Measurements from ENCODE around the gene USP3. TPM values are rescaled to one million over a fixed set of nuclear protein-coding genes. Genes with fewer than 3 reads are reported as not detected.
A peak's percentile ranks its signal among the peaks of the same experiment; 100 is the strongest.
"Not testable (repeated sequence)": the region's sequence is repeated elsewhere in the genome, so short reads cannot be mapped to it uniquely, and the experiment has no call there.

USP3 gene
- polyA plus RNA-seq, 1 of the 3 experiments (the other 2 are of a cell fraction): 9.3 TPM

GRCh38 chr15:63532307-63532744, 27.9 kb downstream of the USP3 start:
- WGBS (ENCODE audit: low lambda C conversion rate): 46% methylated on average over 5 of the region's 5 CpGs
- H3K4me2 ChIP-seq: no peak overlapping the region
- 0 out of 2 replicates have a peak, but pooled peaks have one; percentile 14 for TF ChIP-seq YY1 (IDR thresholded peaks at IDR 0.05; ENCODE audit: low read depth)
- TF ChIP-seq, protein P1, sequence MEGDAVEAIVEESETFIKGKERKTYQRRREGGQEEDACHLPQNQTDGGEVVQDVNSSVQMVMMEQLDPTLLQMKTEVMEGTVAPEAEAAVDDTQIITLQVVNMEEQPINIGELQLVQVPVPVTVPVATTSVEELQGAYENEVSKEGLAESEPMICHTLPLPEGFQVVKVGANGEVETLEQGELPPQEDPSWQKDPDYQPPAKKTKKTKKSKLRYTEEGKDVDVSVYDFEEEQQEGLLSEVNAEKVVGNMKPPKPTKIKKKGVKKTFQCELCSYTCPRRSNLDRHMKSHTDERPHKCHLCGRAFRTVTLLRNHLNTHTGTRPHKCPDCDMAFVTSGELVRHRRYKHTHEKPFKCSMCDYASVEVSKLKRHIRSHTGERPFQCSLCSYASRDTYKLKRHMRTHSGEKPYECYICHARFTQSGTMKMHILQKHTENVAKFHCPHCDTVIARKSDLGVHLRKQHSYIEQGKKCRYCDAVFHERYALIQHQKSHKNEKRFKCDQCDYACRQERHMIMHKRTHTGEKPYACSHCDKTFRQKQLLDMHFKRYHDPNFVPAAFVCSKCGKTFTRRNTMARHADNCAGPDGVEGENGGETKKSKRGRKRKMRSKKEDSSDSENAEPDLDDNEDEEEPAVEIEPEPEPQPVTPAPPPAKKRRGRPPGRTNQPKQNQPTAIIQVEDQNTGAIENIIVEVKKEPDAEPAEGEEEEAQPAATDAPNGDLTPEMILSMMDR (IDR thresholded peaks at IDR 0.05): no peak
- H3K9me2 ChIP-seq: no peaks in the 10 kb centered on the region
- no peaks in the 10 kb centered on the region for H3K4me1 ChIP-seq (ENCODE audit: control insufficient read depth in 1 of 2, insufficient read depth in 2 of 2, low read depth in 1 of 2, low read length in 1 of 2)
- no peak overlapping the region for H3K9ac ChIP-seq
- no peak overlapping the region for H3K27ac ChIP-seq (ENCODE audit: low read depth in 2 of 2, low read length in 1 of 2)
- H3K79me2 ChIP-seq (ENCODE audit: insufficient read depth): peaks cover 81% of the 10 kb centered on the region
- ChIA-PET POLR2A (no interaction called here), CTCF (interaction anchor here (0.6 to 4.0 kb wide), 3 partner anchors 10 to 109 kb away, joined by 3 to 20 read pairs (median 3); no protein-coding TSS in a partner anchor)
- H3K36me3 ChIP-seq (replicated peaks in 1 of 2; ENCODE audit: control insufficient read depth in 1 of 2, insufficient read depth in 2 of 2, low read length in 1 of 2): peaks cover 0 to 4% of the 10 kb centered on the region in 2 experiments
- no peaks in the 10 kb centered on the region for H3K9me3 ChIP-seq
- peaks cover 22% of the 10 kb centered on the region; the same call in 1 of the 2 replicates for H4K20me1 ChIP-seq (ENCODE audit: insufficient read depth)
- no peaks in the 10 kb centered on the region for H3K27me3 ChIP-seq (ENCODE audit: insufficient read depth)
- no peak overlapping the region for H3K4me3 ChIP-seq (ENCODE audit: low read depth in 2 of 2, low read length in 1 of 2)
- no peak overlapping the region for H2AFZ ChIP-seq (ENCODE audit: low read depth)
- H3F3A ChIP-seq (replicated peaks; ENCODE audit: insufficient read depth): peaks cover 4% of the 10 kb centered on the region
- no peak for DNase-seq

DNA sequence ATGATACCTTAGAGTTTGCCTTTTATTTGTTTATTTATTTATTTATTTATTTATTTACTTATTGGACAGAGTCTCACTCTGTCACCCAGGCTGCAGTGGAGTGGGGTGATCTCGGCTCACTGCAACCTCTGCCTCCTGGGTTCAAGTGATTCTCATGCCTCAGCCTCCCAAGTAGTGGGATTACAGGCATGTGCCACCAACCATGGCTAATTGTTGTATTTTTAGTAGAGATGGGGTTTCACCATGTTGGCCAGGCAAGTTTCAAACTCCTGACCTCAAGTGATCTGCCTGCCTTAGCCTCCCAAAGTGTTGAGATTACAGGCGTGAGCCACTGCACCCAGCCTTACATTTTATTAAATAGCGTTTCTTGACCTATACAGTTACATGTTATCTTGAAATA, 30.5 kb downstream of the USP3 start:
- H4K20me1 ChIP-seq (ENCODE audit: insufficient read depth): peaks cover 14% of the 10 kb centered on the region; the same call in 1 of the 2 replicates
- H3F3A ChIP-seq (replicated peaks; ENCODE audit: insufficient read depth); CTCF ChIA-PET; H3K9me3 ChIP-seq; H3K9me2 ChIP-seq; H3K9ac ChIP-seq; H3K4me3 ChIP-seq (ENCODE audit: low read depth in 2 of 2, low read length in 1 of 2); H3K27ac ChIP-seq (ENCODE audit: low read depth in 2 of 2, low read length in 1 of 2); H3K4me2 ChIP-seq; H2AFZ ChIP-seq (ENCODE audit: low read depth); DNase-seq; POLR2A ChIA-PET; H3K4me1 ChIP-seq (ENCODE audit: control insufficient read depth in 1 of 2, insufficient read depth in 2 of 2, low read depth in 1 of 2, low read length in 1 of 2); H3K27me3 ChIP-seq (ENCODE audit: insufficient read depth): not testable (repeated sequence)
- peaks cover 57% of the 10 kb centered on the region; the same call in 1 of the 2 replicates for H3K79me2 ChIP-seq (ENCODE audit: insufficient read depth)
- peaks cover 6 to 14% of the 10 kb centered on the region in 2 experiments for H3K36me3 ChIP-seq (replicated peaks in 1 of 2; ENCODE audit: control insufficient read depth in 1 of 2, insufficient read depth in 2 of 2, low read length in 1 of 2)
- WGBS (ENCODE audit: low lambda C conversion rate): 98% methylated on average over 3 of the region's 3 CpGs

- no peak for DNase-seq
- ChIA-PET POLR2A (no interaction called here), CTCF (no interaction called here)
- no peaks in the 10 kb centered on the region for H3K27me3 ChIP-seq (ENCODE audit: insufficient read depth)
- no peak for TF ChIP-seq NFIC (IDR thresholded peaks at IDR 0.05; ENCODE audit: borderline replicate concordance)
- TF ChIP-seq TCF12 (IDR thresholded peaks at IDR 0.05): no peak
- no peak for TF ChIP-seq TAF1 (IDR thresholded peaks at IDR 0.05; ENCODE audit: borderline replicate concordance, low read depth, low read length)
- no peak for TF ChIP-seq FOXM1 (IDR thresholded peaks at IDR 0.05; ENCODE audit: low read depth)
- TF ChIP-seq CHD2 (IDR thresholded peaks at IDR 0.05; ENCODE audit: low read length, partially characterized antibody): no peak
- no peak for TF ChIP-seq FOXJ3 (CRISPR knock-in tag; IDR thresholded peaks at IDR 0.05)
- no peak for TF ChIP-seq RFX5 (IDR thresholded peaks at IDR 0.05; ENCODE audit: low read length)
- no peak for TF ChIP-seq ELF1 (IDR thresholded peaks at IDR 0.05)
- no peak for TF ChIP-seq GATA2 (CRISPR knock-in tag; IDR thresholded peaks at IDR 0.05)
- no peak for TF ChIP-seq POLR2AphosphoS5 (IDR thresholded peaks at IDR 0.05; ENCODE audit: low read depth, low read length)
- TF ChIP-seq, protein P2, sequence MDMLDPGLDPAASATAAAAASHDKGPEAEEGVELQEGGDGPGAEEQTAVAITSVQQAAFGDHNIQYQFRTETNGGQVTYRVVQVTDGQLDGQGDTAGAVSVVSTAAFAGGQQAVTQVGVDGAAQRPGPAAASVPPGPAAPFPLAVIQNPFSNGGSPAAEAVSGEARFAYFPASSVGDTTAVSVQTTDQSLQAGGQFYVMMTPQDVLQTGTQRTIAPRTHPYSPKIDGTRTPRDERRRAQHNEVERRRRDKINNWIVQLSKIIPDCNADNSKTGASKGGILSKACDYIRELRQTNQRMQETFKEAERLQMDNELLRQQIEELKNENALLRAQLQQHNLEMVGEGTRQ (IDR thresholded peaks at IDR 0.05; ENCODE audit: borderline replicate concordance, low read depth, low read length): no peak
- no peak for TF ChIP-seq GABPA (IDR thresholded peaks at IDR 0.05; ENCODE audit: low read depth)
- no peak for TF ChIP-seq MEF2A (IDR thresholded peaks at IDR 0.05; ENCODE audit: borderline replicate concordance, low read depth)
- no peak for TF ChIP-seq TEAD4 (IDR thresholded peaks at IDR 0.05; ENCODE audit: borderline replicate concordance, insufficient read depth)
- no peak for TF ChIP-seq RCOR1 (IDR thresholded peaks at IDR 0.05; ENCODE audit: low read length)
- H3K9me3 ChIP-seq: no peaks in the 10 kb centered on the region
- H3K4me1 ChIP-seq (ENCODE audit: control insufficient read depth in 1 of 2, insufficient read depth in 2 of 2, low read depth in 1 of 2, low read length in 1 of 2): no peaks in the 10 kb centered on the region; a peak in 1 of 4 replicates
- H3K36me3 ChIP-seq (replicated peaks in 1 of 2; ENCODE audit: control insufficient read depth in 1 of 2, insufficient read depth in 2 of 2, low read length in 1 of 2): peaks cover 10 to 14% of the 10 kb centered on the region in 2 experiments
- no peaks in the 10 kb centered on the region for H3K9me2 ChIP-seq
- peaks cover 8% of the 10 kb centered on the region; the same call in 1 of the 2 replicates for H4K20me1 ChIP-seq (ENCODE audit: insufficient read depth)
- no peak overlapping the region for H3K4me3 ChIP-seq (ENCODE audit: low read depth in 2 of 2, low read length in 1 of 2)
- WGBS (ENCODE audit: low lambda C conversion rate): 95% methylated on average over 3 of the region's 3 CpGs
- H3K4me2 ChIP-seq: no peak overlapping the region
- peaks cover 52% of the 10 kb centered on the region; the same call in 1 of the 2 replicates for H3K79me2 ChIP-seq (ENCODE audit: insufficient read depth)
- no peak overlapping the region for H2AFZ ChIP-seq (ENCODE audit: low read depth)
- H3K9ac ChIP-seq: no peak overlapping the region
- H3K27ac ChIP-seq (ENCODE audit: low read depth in 2 of 2, low read length in 1 of 2): no peak overlapping the region
- H3F3A ChIP-seq (replicated peaks; ENCODE audit: insufficient read depth): peaks cover 4% of the 10 kb centered on the region
Observed at GRCh38 chr15:63535689-63536088, 31.3 kb downstream of the USP3 start.

Data from SK-N-SH (cell line).